ENCODE measurements around the gene ERRFI1.

ERRFI1 gene

DNA sequence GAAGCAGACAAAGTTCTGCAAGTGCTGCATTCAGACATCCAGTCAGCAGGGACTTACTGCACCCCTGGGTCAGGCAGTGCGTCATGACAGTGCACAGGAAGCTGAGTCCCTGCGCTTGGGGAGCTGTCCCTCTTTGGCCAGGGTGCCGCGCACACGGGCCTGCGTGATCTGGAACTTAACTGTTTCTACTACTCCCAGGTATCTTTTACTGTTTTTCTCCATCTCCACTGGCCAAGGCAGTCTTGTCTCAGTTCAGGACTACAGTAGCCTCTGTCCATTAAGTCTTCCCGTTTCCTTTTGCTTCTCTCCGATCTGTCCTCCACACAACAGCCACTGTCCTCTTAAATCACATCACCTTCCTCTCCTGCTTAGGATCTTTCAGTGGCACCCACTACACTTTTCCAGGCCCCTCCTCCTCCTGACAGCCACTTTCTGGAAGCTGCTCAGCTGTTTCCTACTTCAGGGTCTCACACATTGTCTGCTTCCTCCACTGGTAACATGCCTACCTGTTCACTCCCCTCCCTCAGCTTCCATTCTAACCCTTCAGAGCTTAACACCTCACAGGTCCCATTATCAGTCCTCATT, 15.9 kb downstream of the ERRFI1 start:
- no peak for DNase-seq (ENCODE audit: extremely low read depth, low read depth)
- no peak overlapping the region for H3K4me3 ChIP-seq (replicated peaks; ENCODE audit: low read depth, low read length)
- TF ChIP-seq, protein P1, sequence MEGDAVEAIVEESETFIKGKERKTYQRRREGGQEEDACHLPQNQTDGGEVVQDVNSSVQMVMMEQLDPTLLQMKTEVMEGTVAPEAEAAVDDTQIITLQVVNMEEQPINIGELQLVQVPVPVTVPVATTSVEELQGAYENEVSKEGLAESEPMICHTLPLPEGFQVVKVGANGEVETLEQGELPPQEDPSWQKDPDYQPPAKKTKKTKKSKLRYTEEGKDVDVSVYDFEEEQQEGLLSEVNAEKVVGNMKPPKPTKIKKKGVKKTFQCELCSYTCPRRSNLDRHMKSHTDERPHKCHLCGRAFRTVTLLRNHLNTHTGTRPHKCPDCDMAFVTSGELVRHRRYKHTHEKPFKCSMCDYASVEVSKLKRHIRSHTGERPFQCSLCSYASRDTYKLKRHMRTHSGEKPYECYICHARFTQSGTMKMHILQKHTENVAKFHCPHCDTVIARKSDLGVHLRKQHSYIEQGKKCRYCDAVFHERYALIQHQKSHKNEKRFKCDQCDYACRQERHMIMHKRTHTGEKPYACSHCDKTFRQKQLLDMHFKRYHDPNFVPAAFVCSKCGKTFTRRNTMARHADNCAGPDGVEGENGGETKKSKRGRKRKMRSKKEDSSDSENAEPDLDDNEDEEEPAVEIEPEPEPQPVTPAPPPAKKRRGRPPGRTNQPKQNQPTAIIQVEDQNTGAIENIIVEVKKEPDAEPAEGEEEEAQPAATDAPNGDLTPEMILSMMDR (IDR thresholded peaks at IDR 0.05; ENCODE audit: low read depth, low read length, missing control alignments), result no peak

DNA sequence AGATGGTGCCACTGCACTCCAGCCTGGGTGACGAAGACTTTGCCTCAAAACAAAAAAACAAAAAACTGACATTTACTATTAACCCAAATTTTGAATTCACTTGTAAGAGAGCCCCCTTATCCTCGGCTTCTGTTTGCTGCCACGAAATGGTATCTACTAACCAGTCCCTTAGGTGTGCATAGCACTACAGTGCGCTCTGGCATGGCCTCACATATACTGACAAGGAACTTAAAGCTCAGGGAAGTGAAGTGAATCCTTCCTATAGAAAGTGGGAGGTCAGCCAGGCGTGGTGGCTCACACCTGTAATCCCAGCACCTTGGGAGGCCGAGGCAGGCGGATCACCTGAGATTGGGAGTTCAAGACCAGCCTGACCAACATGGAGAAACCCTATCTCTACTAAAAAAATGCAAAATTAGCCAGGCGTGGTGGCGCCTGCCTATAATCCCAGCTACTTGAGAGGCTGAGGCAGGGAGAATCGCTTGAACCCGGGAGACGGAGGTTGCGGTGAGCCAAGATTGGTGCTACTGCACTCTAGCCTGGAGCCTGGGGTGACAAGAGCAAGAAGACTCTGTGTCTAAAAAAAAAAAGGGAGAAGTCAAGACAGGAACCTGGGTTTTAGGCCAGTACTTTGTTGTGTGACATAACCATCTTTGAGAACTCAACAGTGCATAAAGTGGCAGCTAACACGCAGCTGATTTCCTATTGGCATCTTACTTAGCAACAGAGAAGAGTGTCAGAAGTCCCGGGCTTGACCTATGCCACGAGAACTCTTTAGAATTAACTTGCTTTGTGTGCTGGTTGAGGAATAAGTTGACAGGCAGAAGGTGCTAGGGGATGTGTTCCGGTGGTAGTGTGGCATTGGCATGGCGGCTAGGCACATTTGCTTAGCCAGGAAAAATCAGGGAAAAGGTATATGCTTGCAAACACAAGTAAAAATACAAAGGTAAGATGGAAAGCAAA, 16.8 kb downstream of the ERRFI1 start:
- DNase-seq (ENCODE audit: extremely low read depth, low read depth), result no peak
- no peak overlapping the region for H3K4me3 ChIP-seq (replicated peaks; ENCODE audit: low read depth, low read length)
- TF ChIP-seq, protein P1 (IDR thresholded peaks at IDR 0.05; ENCODE audit: low read depth, low read length, missing control alignments), result no peak

DNA sequence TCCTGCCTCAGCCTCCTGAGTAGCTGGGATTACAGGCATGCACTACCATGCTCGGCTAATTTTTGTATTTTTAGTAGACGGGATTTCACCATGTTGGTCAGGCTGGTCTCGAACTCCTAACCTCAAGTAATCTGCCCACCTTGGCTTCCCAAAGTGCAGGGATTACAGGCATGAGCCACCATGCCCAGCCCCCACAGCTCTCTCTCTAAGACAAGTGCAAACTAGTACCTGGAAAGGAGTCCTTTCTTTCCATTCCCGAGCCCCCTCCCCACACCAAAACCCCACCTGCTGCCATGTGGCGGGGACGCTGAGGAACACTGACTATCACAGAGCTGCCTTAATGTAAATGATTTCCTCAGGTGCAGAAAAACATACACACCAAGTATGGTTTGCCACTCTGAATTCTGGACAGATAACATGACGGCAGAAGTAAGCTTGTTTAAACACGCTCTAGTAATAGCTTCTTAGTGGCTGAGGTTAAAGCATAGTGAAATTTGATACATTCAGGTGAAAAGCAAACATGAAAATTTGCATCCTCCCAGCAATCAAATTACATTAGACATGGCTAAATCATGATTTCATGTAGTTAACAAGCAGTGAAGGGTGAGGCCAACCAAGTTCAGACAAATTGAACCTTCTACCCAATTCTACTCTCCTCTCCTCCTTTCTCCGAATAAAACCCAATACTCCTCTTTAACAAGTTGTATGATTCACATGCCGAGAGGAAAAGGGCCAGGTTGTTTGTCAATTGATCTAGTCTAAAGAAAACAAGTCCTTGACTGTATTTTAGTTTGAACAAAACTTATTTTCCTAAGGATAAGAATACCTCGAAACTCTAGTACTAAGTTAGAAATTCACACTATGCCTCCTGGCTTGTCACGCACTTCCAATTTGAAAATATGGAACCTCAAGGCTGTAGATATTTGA, 19.8 kb downstream of the ERRFI1 start:
- DNase-seq (ENCODE audit: extremely low read depth, low read depth), result no peak
- TF ChIP-seq, protein P1 (IDR thresholded peaks at IDR 0.05; ENCODE audit: low read depth, low read length, missing control alignments), result no peak

DNA sequence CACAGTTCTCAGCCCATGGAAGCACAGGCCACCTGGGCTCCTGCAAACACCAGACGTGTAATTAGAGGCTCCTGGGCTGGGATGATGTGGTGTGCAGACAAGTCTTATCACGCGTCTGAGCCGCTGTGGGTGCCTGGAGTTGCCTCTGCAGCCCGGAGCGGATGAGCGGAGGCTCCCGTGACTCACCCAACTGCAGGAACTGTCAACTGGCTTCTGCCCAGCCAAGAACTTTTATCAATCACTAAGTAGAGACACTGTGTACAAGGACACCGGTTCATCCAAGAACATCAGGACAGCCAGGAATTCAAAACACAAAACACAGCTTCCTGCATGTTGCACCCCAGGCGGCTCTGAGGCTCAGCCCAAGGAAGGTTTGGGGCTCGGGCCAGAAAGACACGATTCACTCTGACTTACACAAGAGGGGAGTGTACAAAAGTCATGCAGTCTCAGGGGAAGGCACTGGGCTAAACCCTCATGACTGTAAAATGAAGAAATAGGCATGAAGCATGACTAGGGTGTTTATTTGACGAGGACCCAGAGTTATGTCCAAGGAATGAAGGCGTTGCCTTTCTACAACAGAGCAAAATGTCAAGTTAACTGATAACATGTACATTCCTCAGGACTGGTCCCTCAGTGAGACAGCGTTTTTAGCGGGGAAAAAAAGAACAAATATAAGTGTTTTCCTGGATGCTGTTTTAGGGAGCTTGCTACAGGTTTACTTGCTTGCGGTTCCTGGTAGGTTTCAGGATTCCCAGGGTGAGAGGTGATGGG, 21.1 kb downstream of the ERRFI1 start:
- H3K4me3 ChIP-seq (replicated peaks; ENCODE audit: low read depth, low read length), result no peak overlapping the region
- peak; percentile 36 for DNase-seq (ENCODE audit: extremely low read depth, low read depth)
- TF ChIP-seq, protein P1 (IDR thresholded peaks at IDR 0.05; ENCODE audit: low read depth, low read length, missing control alignments), result no peak

More for the DNA sequence above, 19.8 kb downstream of the ERRFI1 start:
- H3K4me3 ChIP-seq (replicated peaks; ENCODE audit: low read depth, low read length), result no peak overlapping the region

DNA sequence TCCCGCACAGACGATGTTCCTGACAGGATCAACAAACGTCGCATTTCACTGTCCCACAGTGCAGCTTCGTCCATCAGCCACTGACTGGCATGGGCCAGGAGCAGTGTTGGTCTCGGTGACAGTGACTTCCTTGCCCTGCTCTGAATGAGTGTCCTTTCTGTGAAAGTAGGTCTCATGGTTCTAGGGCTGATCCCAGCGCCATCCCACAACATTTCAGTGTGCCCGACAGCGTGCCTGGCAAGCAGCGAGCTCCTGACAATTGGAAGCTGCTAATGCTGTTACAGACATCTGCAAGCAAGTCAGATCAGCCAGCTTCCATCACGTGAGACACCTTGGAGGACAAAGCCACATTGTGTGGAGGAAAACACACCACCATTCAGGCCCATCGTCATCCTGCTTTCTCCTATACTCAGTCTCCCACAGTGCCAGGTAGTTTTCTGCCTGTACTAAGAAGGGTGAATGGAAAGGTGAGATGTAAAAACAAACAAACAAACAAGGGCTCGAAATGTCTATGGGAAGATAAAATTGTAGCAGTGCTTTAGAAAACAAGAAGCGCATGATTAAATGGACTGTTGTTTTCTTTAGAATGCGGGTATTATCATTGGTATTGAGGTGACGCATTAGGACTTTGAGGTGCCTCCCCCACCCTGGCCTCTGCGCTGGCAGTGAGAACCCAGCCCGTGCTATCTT, 21.9 kb downstream of the ERRFI1 start:
- TF ChIP-seq, protein P1 (IDR thresholded peaks at IDR 0.05; ENCODE audit: low read depth, low read length, missing control alignments), result no peak
- DNase-seq (ENCODE audit: extremely low read depth, low read depth), result no peak
- no peak overlapping the region for H3K4me3 ChIP-seq (replicated peaks; ENCODE audit: low read depth, low read length)

Data from HFF-Myc (cell line).